Measurements from ENCODE around the gene ING5.

Gene ING5

DNA sequence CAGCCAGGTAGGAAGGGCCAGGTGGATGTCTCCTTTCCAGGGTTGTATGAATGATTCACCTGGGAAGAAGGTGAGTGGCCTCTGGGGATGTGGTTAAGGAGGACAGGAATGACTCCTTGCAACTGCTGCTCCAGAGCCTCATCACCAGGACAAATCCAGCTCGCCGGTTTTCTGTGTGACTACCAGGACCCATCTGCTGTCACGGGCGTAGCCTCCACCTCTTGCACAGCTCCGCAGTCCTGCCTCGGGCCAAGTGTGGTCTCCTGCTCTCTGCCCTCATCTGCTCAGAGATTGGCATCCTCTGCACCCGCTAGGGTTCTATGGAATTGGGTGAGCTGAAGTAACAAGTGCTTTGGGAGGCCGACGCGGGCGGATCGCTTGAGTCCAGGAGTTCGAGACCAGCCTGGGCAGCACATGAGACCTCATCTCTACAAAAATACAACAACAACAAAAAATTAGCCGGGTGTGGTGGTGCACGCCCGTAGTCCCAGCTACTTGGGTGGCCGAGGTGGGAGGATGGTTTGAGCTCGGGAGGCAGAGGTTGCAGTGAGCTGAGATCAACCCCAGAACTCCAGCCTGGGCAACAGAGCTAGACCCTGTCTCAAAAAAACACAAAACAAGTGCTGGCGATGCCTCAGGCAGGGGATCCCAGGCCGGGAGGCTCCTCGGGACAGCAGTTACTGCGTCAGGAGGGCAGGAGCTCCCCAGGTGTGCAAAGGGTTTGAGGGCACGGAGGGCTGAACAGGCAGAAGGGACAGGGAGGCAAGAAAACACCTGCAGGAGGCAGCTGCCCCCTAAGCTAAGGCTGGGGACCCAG, 31.8 kb downstream of the ING5 start:
- peak; percentile 61 for DNase-seq (ENCODE audit: low spot score)
- CTCF ChIA-PET, result interaction anchor here (0.6 to 1.1 kb wide), 2 partner anchors 24 to 43 kb away, joined by 3 to 6 read pairs; partner anchors contain the start of gene GAL3ST2
- TF ChIP-seq, protein P1, sequence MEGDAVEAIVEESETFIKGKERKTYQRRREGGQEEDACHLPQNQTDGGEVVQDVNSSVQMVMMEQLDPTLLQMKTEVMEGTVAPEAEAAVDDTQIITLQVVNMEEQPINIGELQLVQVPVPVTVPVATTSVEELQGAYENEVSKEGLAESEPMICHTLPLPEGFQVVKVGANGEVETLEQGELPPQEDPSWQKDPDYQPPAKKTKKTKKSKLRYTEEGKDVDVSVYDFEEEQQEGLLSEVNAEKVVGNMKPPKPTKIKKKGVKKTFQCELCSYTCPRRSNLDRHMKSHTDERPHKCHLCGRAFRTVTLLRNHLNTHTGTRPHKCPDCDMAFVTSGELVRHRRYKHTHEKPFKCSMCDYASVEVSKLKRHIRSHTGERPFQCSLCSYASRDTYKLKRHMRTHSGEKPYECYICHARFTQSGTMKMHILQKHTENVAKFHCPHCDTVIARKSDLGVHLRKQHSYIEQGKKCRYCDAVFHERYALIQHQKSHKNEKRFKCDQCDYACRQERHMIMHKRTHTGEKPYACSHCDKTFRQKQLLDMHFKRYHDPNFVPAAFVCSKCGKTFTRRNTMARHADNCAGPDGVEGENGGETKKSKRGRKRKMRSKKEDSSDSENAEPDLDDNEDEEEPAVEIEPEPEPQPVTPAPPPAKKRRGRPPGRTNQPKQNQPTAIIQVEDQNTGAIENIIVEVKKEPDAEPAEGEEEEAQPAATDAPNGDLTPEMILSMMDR (conservative IDR thresholded peaks at IDR 0.05; ENCODE audit: low read depth), result no peak
- POLR2A ChIA-PET (ENCODE audit: low non-redundant PET), result interaction anchor here (1.6 to 2.9 kb wide), 2 partner anchors 32 to 151 kb away, joined by 3 to 15 read pairs; partner anchors contain the start of gene ING5
- H3K27ac ChIP-seq, result peak overlapping the region; percentile 96

DNA sequence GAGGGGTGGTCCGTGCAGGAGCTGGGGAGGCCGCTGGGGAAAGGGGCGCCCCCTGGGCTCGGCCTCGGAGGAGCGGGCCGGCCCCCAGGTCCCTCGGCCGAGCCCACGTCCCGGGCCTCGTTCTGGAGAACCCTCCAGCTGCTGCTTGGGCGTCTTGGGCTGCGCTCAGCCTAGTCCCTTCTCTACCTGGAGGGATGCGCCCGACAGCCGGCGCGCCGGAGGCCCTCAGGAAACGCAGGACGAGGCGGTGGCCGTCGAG, 32.3 kb downstream of the ING5 start:
- peak overlapping the region; percentile 96 for H3K27ac ChIP-seq
- TF ChIP-seq, protein P1 (conservative IDR thresholded peaks at IDR 0.05; ENCODE audit: low read depth), result no peak
- ChIA-PET CTCF (interaction anchor here (0.7 to 1.1 kb wide), 2 partner anchors 24 to 144 kb away, joined by 3 read pairs; no protein-coding TSS in a partner anchor), POLR2A (ENCODE audit: low non-redundant PET) (interaction anchor here (1.6 to 2.9 kb wide), 2 partner anchors 33 to 150 kb away, joined by 3 to 15 read pairs; partner anchors contain the start of gene ING5)
- no peak for DNase-seq (ENCODE audit: low spot score)

DNA sequence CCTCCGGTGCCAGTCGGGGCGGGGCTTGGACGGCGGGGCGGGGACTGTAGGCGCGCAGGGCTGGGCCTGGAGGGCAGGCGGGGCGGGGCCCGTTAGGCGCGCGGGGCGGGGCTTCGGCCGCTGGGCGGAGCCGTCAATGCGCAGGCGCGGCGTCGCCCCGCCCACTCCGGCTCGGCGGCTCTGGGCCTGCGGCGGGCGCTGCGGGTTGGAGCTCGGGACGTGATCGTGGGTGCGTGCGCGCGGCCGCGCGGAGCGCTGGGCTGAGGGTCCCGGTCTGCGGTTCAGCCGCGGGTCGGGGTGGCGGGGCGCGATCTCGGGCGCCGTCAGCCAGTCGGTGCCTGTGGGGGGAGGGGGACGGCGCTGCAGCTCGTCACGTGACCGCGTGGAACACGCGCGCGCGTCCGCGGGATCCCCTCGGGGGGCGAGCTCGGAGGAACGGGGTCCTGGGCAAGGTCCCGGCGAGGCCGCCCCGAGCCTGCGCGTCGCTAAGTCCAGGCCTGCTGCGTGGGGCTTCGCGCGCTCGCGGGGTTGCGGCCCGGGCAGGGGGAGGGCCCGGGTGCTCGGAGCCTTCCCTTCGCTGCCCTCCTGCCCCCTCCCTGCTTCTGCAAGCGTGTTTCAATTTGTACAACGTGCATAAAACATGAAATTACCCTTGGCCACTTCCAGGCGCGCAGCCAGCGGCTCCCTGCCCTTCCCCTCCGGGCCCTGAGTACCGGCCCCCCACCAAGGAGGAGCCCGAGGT, 32.8 kb downstream of the ING5 start, which contains the start of gene D2HGDH:
TSS of gene D2HGDH (plus strand) at position 164 of the 742 bp plus-strand sequence. CDS start 595 bp downstream, outside the sequence.
- POLR2A ChIA-PET (ENCODE audit: low non-redundant PET), result interaction anchor here (0.5 to 2.9 kb wide), 3 partner anchors 29 to 150 kb away, joined by 3 to 15 read pairs (median 7); partner anchors contain the start of gene ING5
- H3K27ac ChIP-seq, result peak within 1 kb of the TSS; percentile 96
- DNase-seq (ENCODE audit: low spot score), result peak; percentile 90
- CTCF ChIA-PET, result interaction anchor here (0.7 to 1.1 kb wide), 2 partner anchors 25 to 144 kb away, joined by 3 read pairs; no protein-coding TSS in a partner anchor
- TF ChIP-seq, protein P1 (conservative IDR thresholded peaks at IDR 0.05; ENCODE audit: low read depth), result no peak

DNA sequence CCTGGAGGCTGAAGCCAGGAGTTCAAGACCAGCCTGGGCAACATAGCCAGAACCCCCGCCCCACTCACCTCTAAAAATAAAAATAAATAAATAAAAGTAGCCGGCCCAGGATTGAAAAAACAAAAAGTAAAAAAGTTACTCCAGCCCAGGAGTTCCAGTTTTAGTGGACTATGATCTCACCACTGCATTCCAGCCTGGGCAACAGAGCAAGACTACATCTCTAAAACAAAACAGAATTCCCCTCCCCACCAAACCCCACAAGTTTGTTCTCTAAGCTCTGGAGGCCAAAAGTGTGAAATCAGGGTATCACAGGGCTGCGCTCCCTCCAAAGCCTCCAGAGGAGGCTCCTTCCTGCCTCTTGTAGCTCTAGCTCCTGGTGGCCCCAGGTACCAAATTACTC, 34.3 kb downstream of the ING5 start:
- TF ChIP-seq, protein P1 (conservative IDR thresholded peaks at IDR 0.05; ENCODE audit: low read depth), result no peak
- H3K27ac ChIP-seq, result peak overlapping the region; percentile 96
- POLR2A ChIA-PET (ENCODE audit: low non-redundant PET), result interaction anchor here (0.6 kb wide), 2 partner anchors 18 to 39 kb away, joined by 3 read pairs; no protein-coding TSS in a partner anchor
- no peak for DNase-seq (ENCODE audit: low spot score)
- CTCF ChIA-PET, result interaction anchor here (0.7 kb wide), 2 partner anchors 80 to 136 kb away, joined by 3 read pairs; no protein-coding TSS in a partner anchor

DNA sequence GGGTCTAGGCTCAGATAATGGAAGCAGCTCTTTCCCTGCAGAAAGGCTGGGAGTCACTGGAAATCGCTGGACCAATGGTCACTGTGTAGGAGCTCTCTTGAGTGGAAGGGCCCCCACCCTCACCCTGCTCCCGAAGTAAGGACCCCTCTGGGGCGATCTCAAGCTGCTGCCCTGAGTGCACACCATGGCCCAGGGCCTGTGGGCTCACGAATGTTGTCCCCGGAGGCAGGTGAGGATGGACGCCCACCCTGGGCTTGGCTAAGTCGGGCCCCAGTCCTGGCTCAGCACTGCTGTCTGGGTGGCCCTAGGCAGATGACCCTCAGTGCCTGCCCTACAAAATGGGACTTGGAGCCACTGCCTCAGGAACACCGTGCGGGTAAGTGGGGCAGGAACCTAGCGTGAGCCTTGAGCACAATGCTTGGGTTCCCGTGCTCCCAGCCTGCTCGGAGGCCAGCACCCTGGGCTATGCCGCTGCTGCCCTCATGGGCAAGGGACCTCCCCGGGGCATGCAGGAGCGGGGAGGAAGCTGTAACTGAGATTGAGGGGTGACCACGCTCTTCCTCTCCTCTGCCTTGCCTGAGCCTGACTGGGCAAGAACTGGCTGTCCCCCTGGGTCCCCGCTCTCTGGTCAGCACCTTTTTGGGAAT, 36.3 kb downstream of the ING5 start:
- TF ChIP-seq, protein P1 (conservative IDR thresholded peaks at IDR 0.05; ENCODE audit: low read depth), result no peak
- ChIA-PET POLR2A (ENCODE audit: low non-redundant PET) (no interaction called here), CTCF (interaction anchor here (0.6 kb wide), 1 partner anchor 82 kb away, joined by 3 read pairs; no protein-coding TSS in a partner anchor)
- DNase-seq (ENCODE audit: low spot score), result no peak
- H3K27ac ChIP-seq, result peak overlapping the region; percentile 96

DNA sequence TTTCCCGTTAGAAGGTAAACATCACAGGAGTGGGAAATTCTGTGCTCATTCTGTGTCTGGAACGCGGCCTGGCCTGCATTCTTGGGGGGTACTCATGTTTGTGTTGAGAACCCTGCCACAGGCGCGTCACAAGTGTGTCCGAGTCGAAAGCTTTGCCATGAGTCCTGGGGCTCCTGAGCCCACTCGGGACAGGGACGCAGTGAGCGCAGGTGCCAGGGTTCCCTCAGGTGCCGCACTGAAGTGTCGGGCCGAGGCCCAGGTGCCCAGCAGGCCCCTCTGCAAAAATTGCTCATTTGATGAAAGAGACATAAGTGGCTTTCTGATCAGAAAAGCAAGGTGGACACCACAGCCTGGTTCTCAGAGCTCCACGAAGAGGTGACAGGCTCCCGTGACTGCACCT, 37.3 kb downstream of the ING5 start:
- DNase-seq (ENCODE audit: low spot score), result no peak
- POLR2A ChIA-PET (ENCODE audit: low non-redundant PET), result no interaction called here
- TF ChIP-seq, protein P1 (conservative IDR thresholded peaks at IDR 0.05; ENCODE audit: low read depth), result no peak
- peak overlapping the region; percentile 96; the same call in 1 of the 2 replicates for H3K27ac ChIP-seq
- CTCF ChIA-PET, result no interaction called here

Measured in RWPE1 (cell line).